Cardiac fibroblast (primary cell): ENCODE data around the gene SLC23A2.
A peak's percentile ranks its signal among the peaks of the same experiment; 100 is the strongest.

Source experiments
- DNase-seq, 2 donors: peaks; one replicate each; pipeline versions ENCODE4 v3.0.0 to v3.0.0-alpha.2; 2010; ENCODE audit warnings: low read depth in 2 of 2
- H3K4me3 ChIP-seq, 2 donors: replicated peaks in 1 of 2; 1 replicate in 1 of 2; 2 replicates in 1 of 2; pipeline ENCODE4 v1.5.1; 2011; ENCODE audit warnings: low read depth in 2 of 2, low read length in 2 of 2, mild to moderate bottlenecking in 2 of 2, moderate library complexity in 1 of 2
- TF ChIP-seq, protein P1 (sequence below): IDR thresholded peaks from one replicate; pipeline ENCODE4 v1.5.1; 2011; ENCODE audit warnings: low read depth, mild to moderate bottlenecking, low read length, inconsistent platforms

Gene SLC23A2

DNA sequence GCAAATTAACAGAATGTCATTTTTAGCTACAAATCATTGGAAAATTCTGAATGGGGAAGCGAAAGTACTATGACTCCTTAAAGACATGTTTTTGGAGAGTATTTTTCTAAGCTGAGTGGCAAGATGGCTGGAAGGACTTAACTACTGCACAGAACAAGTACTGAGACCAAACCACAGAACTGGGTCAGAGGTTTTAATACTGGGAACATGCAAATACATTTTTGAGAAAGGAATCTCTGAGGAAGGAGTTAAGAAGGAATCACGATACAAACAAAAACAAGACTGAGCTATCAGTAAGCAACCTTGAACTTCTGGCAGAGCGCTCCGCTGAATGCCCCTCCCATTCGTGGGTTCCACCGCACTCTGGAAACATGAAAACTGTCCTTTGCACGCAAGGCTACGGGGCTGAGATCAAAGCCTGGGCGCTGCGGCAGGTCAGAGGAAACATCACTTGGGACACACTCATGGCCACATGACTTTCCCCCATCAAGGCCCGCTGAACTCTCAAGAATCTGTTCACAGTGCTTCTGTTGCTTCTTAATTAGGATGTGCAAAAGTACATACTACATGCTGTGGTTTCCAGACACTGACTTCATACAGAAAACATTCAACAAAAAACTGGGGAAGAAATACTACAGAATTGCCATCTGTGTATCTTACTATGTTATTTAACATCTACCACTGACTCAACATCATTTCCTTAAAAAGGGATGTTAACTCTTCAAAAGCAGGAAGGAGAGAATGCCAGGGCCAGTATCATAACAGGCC is 27.8 kb downstream of the SLC23A2 start:
- TF ChIP-seq, protein P1, sequence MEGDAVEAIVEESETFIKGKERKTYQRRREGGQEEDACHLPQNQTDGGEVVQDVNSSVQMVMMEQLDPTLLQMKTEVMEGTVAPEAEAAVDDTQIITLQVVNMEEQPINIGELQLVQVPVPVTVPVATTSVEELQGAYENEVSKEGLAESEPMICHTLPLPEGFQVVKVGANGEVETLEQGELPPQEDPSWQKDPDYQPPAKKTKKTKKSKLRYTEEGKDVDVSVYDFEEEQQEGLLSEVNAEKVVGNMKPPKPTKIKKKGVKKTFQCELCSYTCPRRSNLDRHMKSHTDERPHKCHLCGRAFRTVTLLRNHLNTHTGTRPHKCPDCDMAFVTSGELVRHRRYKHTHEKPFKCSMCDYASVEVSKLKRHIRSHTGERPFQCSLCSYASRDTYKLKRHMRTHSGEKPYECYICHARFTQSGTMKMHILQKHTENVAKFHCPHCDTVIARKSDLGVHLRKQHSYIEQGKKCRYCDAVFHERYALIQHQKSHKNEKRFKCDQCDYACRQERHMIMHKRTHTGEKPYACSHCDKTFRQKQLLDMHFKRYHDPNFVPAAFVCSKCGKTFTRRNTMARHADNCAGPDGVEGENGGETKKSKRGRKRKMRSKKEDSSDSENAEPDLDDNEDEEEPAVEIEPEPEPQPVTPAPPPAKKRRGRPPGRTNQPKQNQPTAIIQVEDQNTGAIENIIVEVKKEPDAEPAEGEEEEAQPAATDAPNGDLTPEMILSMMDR = no peak
- H3K4me3 ChIP-seq = peak overlapping the region in 1 of 2 donors; percentile 32
- peak; percentile 68 to 86 for DNase-seq

DNA sequence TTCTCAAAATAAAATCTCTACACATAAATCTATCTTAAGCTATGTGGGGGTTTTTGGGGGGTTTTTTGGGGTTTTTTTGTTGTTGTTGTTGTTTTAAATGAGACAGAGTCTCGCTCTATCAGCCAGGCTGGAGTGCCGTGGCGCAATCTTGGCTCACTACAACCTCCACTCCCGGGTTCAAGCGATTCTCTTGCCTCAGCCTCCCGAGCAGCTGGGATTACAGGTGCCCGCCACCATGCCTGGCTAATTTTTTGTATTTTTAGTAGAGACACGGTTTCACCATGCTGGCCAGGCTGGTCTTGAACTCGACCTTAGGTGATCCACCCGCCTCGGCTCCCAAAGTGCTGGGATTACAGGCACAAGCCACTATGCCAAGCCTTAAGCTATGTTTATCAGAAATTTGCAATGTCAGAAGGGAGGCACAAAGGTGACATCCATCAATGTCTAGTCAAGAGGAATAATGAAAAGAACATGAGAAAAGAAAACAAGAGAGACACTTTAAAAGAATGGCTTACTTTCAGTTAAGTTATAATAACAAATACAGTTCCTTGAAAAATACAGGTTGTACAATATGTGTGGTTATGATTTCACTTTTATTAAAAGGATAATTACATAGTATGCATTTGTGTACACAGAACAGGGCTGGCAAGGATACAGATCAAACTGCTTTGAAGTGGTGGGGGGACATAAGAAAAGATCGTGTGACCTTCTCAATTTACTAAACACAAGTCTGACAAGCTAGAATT is 28.6 kb downstream of the SLC23A2 start:
- H3K4me3 ChIP-seq = no peak overlapping the region
- DNase-seq = no peak
- TF ChIP-seq, protein P1 = no peak

DNA sequence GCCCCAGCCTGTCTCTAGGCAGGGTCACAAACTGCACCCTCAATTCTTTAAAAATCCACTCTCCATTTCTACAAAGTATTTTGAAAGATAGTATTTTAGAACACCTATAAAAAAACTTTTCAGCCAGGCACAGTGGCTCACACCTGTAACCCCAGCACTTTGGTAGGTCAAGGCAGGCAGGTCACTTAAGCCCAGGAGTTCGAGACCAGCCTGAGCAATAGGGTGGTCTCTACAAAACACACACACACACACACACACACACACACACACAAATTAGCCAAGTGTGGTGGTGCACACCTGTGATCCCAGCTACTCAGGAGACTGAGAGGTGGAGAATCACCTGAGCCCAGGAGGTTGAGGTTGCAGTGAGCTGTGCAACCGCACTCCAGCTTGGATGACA is 30.2 kb downstream of the SLC23A2 start:
- DNase-seq = no peak
- TF ChIP-seq, protein P1 = no peak
- H3K4me3 ChIP-seq = no peak overlapping the region

DNA sequence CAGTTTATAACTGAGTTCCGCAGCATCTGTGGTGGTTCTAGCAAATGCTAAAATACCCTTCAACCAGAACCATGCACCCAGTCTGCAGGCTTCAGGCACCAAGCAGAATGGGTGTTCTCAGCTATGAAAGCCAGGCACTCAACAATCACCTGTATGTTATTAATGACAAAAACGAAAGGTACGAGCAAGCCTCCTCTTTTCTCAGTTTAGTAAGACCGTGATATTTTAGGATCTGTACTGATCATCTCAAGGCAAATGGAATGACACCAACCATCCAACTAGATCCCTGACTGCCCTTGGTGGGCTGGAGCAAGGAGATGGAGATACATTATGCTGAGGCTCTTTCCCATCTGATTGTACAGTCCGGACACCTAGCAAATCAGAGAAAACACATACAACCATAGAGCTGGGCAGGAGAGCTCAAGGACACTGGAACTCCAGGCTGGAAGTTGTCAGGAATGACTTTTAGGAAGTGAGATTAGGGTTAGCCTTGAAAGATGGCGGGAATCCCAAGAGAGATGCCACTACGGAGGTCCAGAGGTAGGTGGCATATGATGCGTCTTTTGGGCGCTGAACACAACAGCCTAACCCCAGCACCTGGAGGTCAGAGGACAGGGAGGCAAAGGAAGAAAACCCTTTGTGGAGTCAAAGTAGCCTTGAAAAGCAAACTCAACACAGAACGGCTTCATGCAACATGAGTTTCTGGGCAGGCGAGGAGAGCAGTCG is 33.4 kb downstream of the SLC23A2 start:
- TF ChIP-seq, protein P1 = no peak
- no peak for DNase-seq
- no peak overlapping the region for H3K4me3 ChIP-seq

DNA sequence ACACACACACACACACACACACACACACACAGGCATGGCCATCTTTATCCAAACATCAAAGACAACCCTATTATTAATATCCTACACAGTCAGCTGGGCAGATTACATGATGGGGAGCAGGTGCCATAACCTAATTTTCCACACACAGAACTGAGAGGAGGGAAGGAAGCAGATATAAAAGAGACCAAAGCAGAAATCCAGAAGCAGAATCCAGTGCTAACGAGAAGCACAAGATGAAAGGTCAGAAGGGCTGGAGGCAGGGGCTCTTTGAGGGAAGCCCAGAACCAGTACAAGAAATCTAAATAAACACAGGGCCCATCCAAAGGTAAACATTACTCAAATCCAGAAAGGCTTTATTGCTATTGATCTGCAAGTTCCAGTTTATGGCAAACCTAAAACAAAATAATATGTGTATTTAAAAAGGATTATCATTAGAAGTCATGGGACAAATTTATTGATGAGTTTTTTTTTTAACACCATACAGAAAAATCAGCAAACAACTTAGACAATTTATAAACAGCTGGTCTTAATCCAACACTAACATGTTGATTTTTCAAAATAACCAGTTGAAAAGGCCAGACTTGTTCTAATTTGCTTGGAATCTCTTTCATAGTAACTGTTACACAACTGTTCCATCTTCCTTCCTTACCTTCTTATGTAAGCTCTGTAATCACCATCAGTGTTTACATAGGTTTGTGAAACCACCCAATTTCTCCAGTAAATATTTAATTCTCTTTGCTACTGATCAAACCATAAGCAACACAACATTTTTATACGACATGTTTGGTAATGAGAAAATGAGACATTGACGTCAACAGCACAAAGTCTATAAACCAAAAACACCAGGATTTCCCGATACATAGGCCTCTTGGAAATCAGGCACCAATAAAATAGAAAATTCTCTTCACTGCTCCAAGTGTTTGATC is 34.2 kb downstream of the SLC23A2 start:
- no peak for DNase-seq
- TF ChIP-seq, protein P1 = no peak
- no peak overlapping the region for H3K4me3 ChIP-seq
